H1 (cell line): ENCODE measurements around the gene TP53. TPM values are rescaled to one million over a fixed set of nuclear protein-coding genes. Genes with fewer than 3 reads are reported as not detected.

Experiments
- CTCF ChIA-PET: fragments of 300-600 bp; sonication (Branson Sonifier 250); formaldehyde crosslinking; loops from one replicate; lab custom pipeline; 2021; ENCODE audit not compliant: partially characterized antibody; lab: Charles Lee
- POLR2A ChIA-PET: fragments of 300-600 bp; sonication (Branson Sonifier 250); formaldehyde crosslinking; loops from one replicate; lab custom pipeline; 2021; ENCODE audit warnings: inconsistent platforms; ENCODE audit not compliant: partially characterized antibody; lab: Charles Lee
- DNase-seq, 2 experiments: peaks; one replicate each; pipeline versions ENCODE4 v3.0.0 to v3.0.0-alpha.2; 2010 to 2022; ENCODE audit warnings: low spot score in 2 of 2, low read depth in 1 of 2, mixed read lengths in 1 of 2
- FAIRE-seq: peaks from 2 replicates; lab custom pipeline; 2011; peaks lifted over from hg19 to GRCh38; lab: Jason Lieb, UNC
- H2AFZ ChIP-seq: 2 replicates; pipeline ENCODE4 v1.8.1; 2012; ENCODE audit warnings: low read length, inconsistent platforms
- H2AK5ac ChIP-seq: 2 replicates; pipeline ENCODE4 v1.6.1; 2013; ENCODE audit warnings: low read depth, low read length
- H2BK120ac ChIP-seq: replicated peaks from 2 replicates; pipeline ENCODE3; 2013; ENCODE audit warnings: low read depth, low read length, inconsistent platforms
- H2BK12ac ChIP-seq: 2 replicates; pipeline ENCODE4 v1.6.1; 2013; ENCODE audit warnings: low read depth, low read length
- H2BK15ac ChIP-seq: 2 replicates; pipeline ENCODE4 v1.6.1; 2013; ENCODE audit warnings: low read length
- H2BK20ac ChIP-seq: 2 replicates; pipeline ENCODE4 v1.6.1; 2013; ENCODE audit warnings: low read length
- H2BK5ac ChIP-seq: 2 replicates; pipeline ENCODE4 v1.6.1; 2013; ENCODE audit warnings: low read depth, low read length
- H3K14ac ChIP-seq: 2 replicates; pipeline ENCODE4 v1.6.1; 2013; ENCODE audit warnings: inconsistent platforms; ENCODE audit not compliant: insufficient read length
- H3K18ac ChIP-seq: 2 replicates; pipeline ENCODE4 v1.6.1; 2013; ENCODE audit warnings: low read length; ENCODE audit errors: extremely low read depth
- H3K23ac ChIP-seq: 2 replicates; pipeline ENCODE4 v1.6.1; 2013; ENCODE audit warnings: inconsistent platforms; ENCODE audit not compliant: insufficient read length
- H3K23me2 ChIP-seq: 2 replicates; pipeline ENCODE4 v1.6.1; 2013; ENCODE audit warnings: low read depth, low read length
- H3K27ac ChIP-seq: 2 replicates; pipeline ENCODE4 v1.6.1; 2011; ENCODE audit warnings: low read depth, low read length, inconsistent platforms
- H3K27me3 ChIP-seq, 4 experiments: replicated peaks in 1 of 4; 1 replicate in 1 of 4; 2 replicates in 3 of 4; pipeline versions ENCODE4 v1.6.1 to v1.8.1; 2011 to 2013; ENCODE audit warnings: low read length in 3 of 4, mild to moderate bottlenecking in 3 of 4, inconsistent platforms in 2 of 4, mixed read lengths in 2 of 4, moderate library complexity in 1 of 4; ENCODE audit not compliant: control insufficient read depth in 3 of 4, insufficient read depth in 3 of 4; ENCODE audit errors: extremely low read depth in 1 of 4
- H3K36me3 ChIP-seq, 4 experiments: 2 replicates each; pipeline versions ENCODE4 v1.6.1 to v1.8.1; 2011 to 2013; ENCODE audit warnings: mild to moderate bottlenecking in 4 of 4, low read length in 3 of 4, moderate library complexity in 2 of 4, control low read depth in 1 of 4, inconsistent platforms in 1 of 4; ENCODE audit not compliant: insufficient read depth in 4 of 4, control insufficient read depth in 2 of 4
- H3K4ac ChIP-seq: replicated peaks from 2 replicates; pipeline ENCODE3; 2013; ENCODE audit warnings: low read length, low read depth, mixed read lengths, inconsistent platforms; ENCODE audit not compliant: insufficient read length
- H3K4me1 ChIP-seq, 4 experiments: replicated peaks in 1 of 4; 1 replicate in 1 of 4; 2 replicates in 3 of 4; pipeline versions ENCODE4 v1.6.1 to v1.8.1; 2011 to 2013; ENCODE audit warnings: low read length in 3 of 4, inconsistent platforms in 2 of 4, mixed read lengths in 1 of 4; ENCODE audit not compliant: insufficient read depth in 4 of 4, control insufficient read depth in 3 of 4
- H3K4me2 ChIP-seq, 2 experiments: 2 replicates each; pipeline versions ENCODE4 v1.6.1 to v1.8.1; 2011 to 2013; ENCODE audit warnings: low read depth in 2 of 2, low read length in 2 of 2, control low read depth in 1 of 2, inconsistent platforms in 1 of 2, mild to moderate bottlenecking in 1 of 2; ENCODE audit not compliant: insufficient read depth in 1 of 2
- H3K4me3 ChIP-seq, 4 experiments: fragments of 200-600, 300-600 bp in 1 of 4; sonication (generic), shearing (Covaris generic), sonication (Bioruptor Twin) in 1 of 4; 2 replicates each; pipeline versions ENCODE4 v1.5.1 to v1.8.1; 2011 to 2016; ENCODE audit warnings: low read length in 4 of 4, low read depth in 3 of 4, control low read depth in 2 of 4, inconsistent platforms in 2 of 4, mild to moderate bottlenecking in 2 of 4, mixed read lengths in 1 of 4, moderate library complexity in 1 of 4; ENCODE audit not compliant: insufficient read depth in 2 of 4; ENCODE audit errors: extremely low read depth in 1 of 4
- H3K56ac ChIP-seq: replicated peaks from 2 replicates; pipeline ENCODE3; 2013; ENCODE audit warnings: low read depth, mild to moderate bottlenecking, mixed read lengths, low read length, inconsistent platforms; ENCODE audit not compliant: insufficient read length
- H3K79me1 ChIP-seq: 2 replicates; pipeline ENCODE4 v1.6.1; 2013; ENCODE audit warnings: low read depth, low read length, control low read depth
- H3K79me2 ChIP-seq, 2 experiments: 2 replicates each; pipeline versions ENCODE4 v1.6.1 to v1.8.1; 2012 to 2013; ENCODE audit warnings: low read length in 2 of 2, mild to moderate bottlenecking in 2 of 2, inconsistent platforms in 1 of 2; ENCODE audit not compliant: insufficient read depth in 2 of 2, control insufficient read depth in 1 of 2
- H3K9ac ChIP-seq, 4 experiments: replicated peaks in 1 of 4; 1 replicate in 1 of 4; 2 replicates in 3 of 4; pipeline versions ENCODE4 v1.6.1 to v1.8.1; 2011 to 2013; ENCODE audit warnings: low read depth in 3 of 4, low read length in 3 of 4, control low read depth in 2 of 4, mild to moderate bottlenecking in 2 of 4, moderate library complexity in 2 of 4, inconsistent platforms in 1 of 4; ENCODE audit errors: extremely low read depth in 1 of 4
- H3K9me3 ChIP-seq, 2 experiments: 2 replicates each; pipeline versions ENCODE4 v1.6.1 to v1.8.1; 2012 to 2013; ENCODE audit warnings: mild to moderate bottlenecking in 2 of 2, moderate library complexity in 2 of 2, control low read depth in 1 of 2, inconsistent platforms in 1 of 2, low read depth in 1 of 2, low read length in 1 of 2, mixed read lengths in 1 of 2; ENCODE audit not compliant: insufficient read depth in 2 of 2
- H4K20me1 ChIP-seq, 2 experiments: replicated peaks in 1 of 2; 2 replicates each; pipeline versions ENCODE3 to v1.8.1; 2011 to 2013; ENCODE audit warnings: inconsistent platforms in 2 of 2, low read length in 2 of 2, mild to moderate bottlenecking in 1 of 2; ENCODE audit not compliant: insufficient read depth in 2 of 2, control insufficient read depth in 1 of 2
- H4K5ac ChIP-seq: 2 replicates; pipeline ENCODE4 v1.6.1; 2013; ENCODE audit warnings: low read length, low read depth, mixed read lengths, inconsistent platforms; ENCODE audit not compliant: insufficient read length
- H4K8ac ChIP-seq: 2 replicates; pipeline ENCODE4 v1.8.0; 2013; ENCODE audit warnings: mild to moderate bottlenecking, moderate library complexity, low read length, inconsistent platforms; ENCODE audit not compliant: insufficient read depth; ENCODE audit errors: extremely low read depth
- H4K91ac ChIP-seq: replicated peaks from 2 replicates; pipeline ENCODE3; 2013; ENCODE audit warnings: low read length, mixed read lengths, inconsistent platforms; ENCODE audit not compliant: insufficient read length
- CEBPB ChIP-seq: IDR thresholded peaks from 2 replicates; pipeline ENCODE4 v1.6.1; 2012; ENCODE audit warnings: low read depth, low read length
- GTF2F1 ChIP-seq: IDR thresholded peaks from 2 replicates; pipeline ENCODE4 v1.6.1; 2012; ENCODE audit warnings: low read depth, low read length, improper control_type of control experiment, borderline replicate concordance
- HDAC6 ChIP-seq: IDR thresholded peaks from one replicate; pipeline ENCODE4 v1.7.1; 2012; ENCODE audit warnings: low read depth, mild to moderate bottlenecking, inconsistent platforms, low read length, moderate library complexity
- JUND ChIP-seq: IDR thresholded peaks from 2 replicates; pipeline ENCODE4 v1.6.1; 2011; ENCODE audit warnings: mild to moderate bottlenecking, improper control_type of control experiment, low read length
- POLR2A ChIP-seq, 2 experiments: IDR thresholded peaks; 1 replicate in 1 of 2; 2 replicates in 1 of 2; pipeline ENCODE4 v1.6.1; 2011; ENCODE audit warnings: low read depth in 2 of 2, low read length in 2 of 2, mild to moderate bottlenecking in 2 of 2; ENCODE audit errors: control extremely low read depth in 1 of 2
- SP1 ChIP-seq: IDR thresholded peaks from 2 replicates; pipeline ENCODE4 v1.6.1; 2011; ENCODE audit warnings: low read depth, low read length
- TAF1 ChIP-seq: IDR thresholded peaks from 2 replicates; pipeline ENCODE4 v1.6.1; 2011; ENCODE audit warnings: mild to moderate bottlenecking, low read depth, low read length
- YY1 ChIP-seq: IDR thresholded peaks from 2 replicates; pipeline ENCODE4 v1.6.1; 2011; ENCODE audit warnings: low read depth, mild to moderate bottlenecking, low read length
- WGBS, 2 experiments: shearing (Covaris generic) in 1 of 2; methylation state at CpG; one replicate each; pipeline versions ENCODE4 v1.1.6 to v1.1.7; 2013 to 2015; ENCODE audit warnings: low lambda C conversion rate in 2 of 2, mixed read lengths in 2 of 2, inconsistent platforms in 1 of 2, low coverage in 1 of 2, missing lambda C conversion rate in 1 of 2; ENCODE audit not compliant: insufficient replicate concordance in 2 of 2, insufficient coverage in 1 of 2, insufficient read length in 1 of 2; ENCODE audit errors: extremely low coverage in 1 of 2, missing lambda C conversion rate in 1 of 2; 5-methylcytosine and 5-hydroxymethylcytosine counted together
- polyA plus RNA-seq, 7 experiments: library from polyadenylated mRNA; depleted of rRNA in 3 of 7; stranded (reverse) in 5 of 7; unstranded in 2 of 7; fragments of >200 nt in 5 of 7; fragments of 200-250 nt in 2 of 7; gene quantifications; 1 replicate in 5 of 7; 2 replicates in 1 of 7; 4 replicates in 1 of 7; pipeline versions ENCODE4 v1.2.1 to v1.2.3, GENCODE V29; 2011 to 2013; ENCODE audit warnings: missing spikeins in 2 of 7, mixed read lengths in 2 of 7
- total RNA-seq: library from RNA; stranded (reverse); fragmentation: NEBNext Ultra II Directional; extraction: Animal tissue kit (Norgen Biotek cat#: 25700); gene quantifications from 2 replicates; pipeline ENCODE4 v1.2.1, GENCODE V29; 2021
- TF ChIP-seq, protein P1 (sequence below): IDR thresholded peaks from 2 replicates; pipeline ENCODE4 v1.6.1; 2012; ENCODE audit warnings: inconsistent platforms
- TF ChIP-seq, protein P2 (sequence below): IDR thresholded peaks from 2 replicates; pipeline ENCODE4 v1.6.1; 2012; ENCODE audit warnings: low read length, inconsistent platforms

TP53 gene
- total and polyA plus RNA-seq, 2 of the 8 experiments (the other 6 are each of a cell fraction or from before 2014, with no cell fraction given) = 143 to 198 TPM

DNA sequence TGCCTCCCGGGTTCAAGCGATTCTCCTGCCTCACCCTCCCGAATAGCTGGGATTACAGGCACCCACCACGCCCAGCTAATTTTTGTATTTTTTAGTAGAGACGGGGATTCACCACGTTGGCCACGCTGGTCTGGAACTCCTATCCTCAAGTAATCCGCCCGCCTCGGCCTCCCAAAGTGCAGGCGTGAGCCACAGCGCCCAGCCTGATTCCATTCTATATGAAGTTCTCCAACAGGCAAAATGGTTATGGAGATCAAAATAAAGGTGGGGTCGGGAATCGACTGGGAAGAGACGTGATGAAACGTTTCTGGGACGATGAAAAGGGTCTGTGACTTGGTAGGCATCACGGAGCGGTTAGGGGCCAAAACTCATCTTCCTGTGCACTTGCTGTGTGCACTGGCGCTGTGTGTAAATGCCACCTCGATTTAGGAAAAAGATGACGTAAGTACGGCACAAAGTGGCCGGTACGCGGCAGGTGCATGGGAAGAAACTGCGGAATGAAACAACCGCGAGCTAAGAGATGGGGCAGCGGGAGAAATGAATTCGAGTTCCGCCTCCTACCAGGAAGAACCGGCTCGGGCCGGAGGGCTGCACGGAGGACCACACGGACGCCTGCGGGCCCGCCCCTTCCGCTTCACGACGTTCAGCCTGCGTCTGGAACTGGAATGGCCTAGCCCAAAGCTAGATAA, 1.6 kb downstream of the TP53 start:
- peak; percentile 68 for FAIRE-seq
- TF ChIP-seq, protein P1, sequence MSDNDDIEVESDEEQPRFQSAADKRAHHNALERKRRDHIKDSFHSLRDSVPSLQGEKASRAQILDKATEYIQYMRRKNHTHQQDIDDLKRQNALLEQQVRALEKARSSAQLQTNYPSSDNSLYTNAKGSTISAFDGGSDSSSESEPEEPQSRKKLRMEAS = peak; percentile 75; the same call in 1 of the 2 replicates
- TF ChIP-seq TAF1 (peak; percentile 98), GTF2F1 (peak; percentile 53; the same call in 1 of the 2 replicates), YY1 (0 out of 2 replicates have a peak, but pooled peaks have one; percentile 13), SP1 (peak; percentile 88), CEBPB (peak; percentile 48; the same call in 1 of the 2 replicates), HDAC6 (no peak), JUND (no peak), POLR2A (IDR thresholded peaks at IDR 0.05; ENCODE audit: control extremely low read depth in 1 of 2, low read depth in 2 of 2, low read length in 2 of 2) (peak; percentile 77 to 82; a peak in 2 of 3 replicates)
- TF ChIP-seq, protein P2, sequence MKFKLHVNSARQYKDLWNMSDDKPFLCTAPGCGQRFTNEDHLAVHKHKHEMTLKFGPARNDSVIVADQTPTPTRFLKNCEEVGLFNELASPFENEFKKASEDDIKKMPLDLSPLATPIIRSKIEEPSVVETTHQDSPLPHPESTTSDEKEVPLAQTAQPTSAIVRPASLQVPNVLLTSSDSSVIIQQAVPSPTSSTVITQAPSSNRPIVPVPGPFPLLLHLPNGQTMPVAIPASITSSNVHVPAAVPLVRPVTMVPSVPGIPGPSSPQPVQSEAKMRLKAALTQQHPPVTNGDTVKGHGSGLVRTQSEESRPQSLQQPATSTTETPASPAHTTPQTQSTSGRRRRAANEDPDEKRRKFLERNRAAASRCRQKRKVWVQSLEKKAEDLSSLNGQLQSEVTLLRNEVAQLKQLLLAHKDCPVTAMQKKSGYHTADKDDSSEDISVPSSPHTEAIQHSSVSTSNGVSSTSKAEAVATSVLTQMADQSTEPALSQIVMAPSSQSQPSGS = peak; percentile 84

More for the DNA sequence above, 1.6 kb downstream of the TP53 start:
- Histone ChIP-seq H3K9me3 (no peaks in the 10 kb centered on the region), H2BK15ac (0 out of 2 replicates have a peak overlapping the region, but pooled peaks have one; percentile 1), H3K36me3 (peaks cover 0 to 4% (median 0%) of the 10 kb centered on the region in 4 experiments; a peak in 2 of 8 replicates), H2BK120ac (peak overlapping the region; percentile 6), H3K4me1 (peaks cover 0 to 11% (median 4%) of the 10 kb centered on the region in 4 experiments; a peak in 4 of 7 replicates), H3K56ac (peak overlapping the region; percentile 13), H3K4me2 (peak overlapping the region; percentile 84 to 91), H2AK5ac (peak overlapping the region; percentile 99; the same call in 1 of the 2 replicates), H3K14ac (no peak overlapping the region), H4K91ac (peak overlapping the region; percentile 12), H4K8ac (peak overlapping the region; percentile 100; the same call in 1 of the 2 replicates), H3K4ac (peak overlapping the region; percentile 92), H2BK5ac (peak overlapping the region; percentile 99), H3K9ac (peak overlapping the region; percentile 78 to 100 (median 98)), H3K79me1 (peaks cover 13% of the 10 kb centered on the region), H3K27me3 (no peaks in the 10 kb centered on the region), H3K27ac (peak overlapping the region; percentile 99), H3K23me2 (peaks cover 16% of the 10 kb centered on the region), H3K4me3 (peak overlapping the region; percentile 75 to 100 (median 94)), H3K23ac (no peak overlapping the region), H2BK20ac (no peak overlapping the region), H4K20me1 (peaks cover 7 to 10% of the 10 kb centered on the region in 2 experiments), H2BK12ac (peak overlapping the region; percentile 100), H4K5ac (peak overlapping the region; percentile 80), H2AFZ (no peak overlapping the region), H3K79me2 (peaks cover 25 to 71% of the 10 kb centered on the region in 2 experiments), H3K18ac (peak overlapping the region; percentile 90)
- ChIA-PET CTCF (interaction anchor here (0.6 to 11.3 kb wide), 19 partner anchors 11 to 1604 kb away, joined by 3 to 199 read pairs (median 12); partner anchors contain the start of genes ATP1B2, DNAH2, EFNB3 and SAT2), POLR2A (interaction anchor here (0.6 to 58.0 kb wide), 26 partner anchors 18 to 451 kb away, joined by 3 to 2272 read pairs (median 5); partner anchors contain the start of genes ATP1B2, CD68, CNTROB and DNAH2)
- peak in 1 of 2 experiments; percentile 91 for DNase-seq
- WGBS, 2 experiments = 11% methylated on average over 44 of the region's 44 CpGs; no CpG with 5 or more reads in 1 of the 2 experiments
